ENCODE measurements around the gene LHFPL5. TPM values are rescaled to one million over a fixed set of nuclear protein-coding genes. Genes with fewer than 3 reads are reported as not detected.

LHFPL5 gene
- not detected for total RNA-seq
- long read RNA-seq, result 0 reads

- DNase-seq (ENCODE audit: missing footprints) (no peak), ATAC-seq (peak; percentile 76)
- intact Hi-C loops (cut with DNase I), result no loop called here
Measured at GRCh38 chr6:35804996-35805736, at the start of gene LHFPL5. TSS of gene LHFPL5 (plus strand) at chr6:35805352. CDS start at chr6:35805671, 319 bp downstream.

GRCh38 chr6:35757456-35758123 lies 47.6 kb upstream of the LHFPL5 start:
- ATAC-seq, result no peak
- intact Hi-C loops (cut with DNase I), result no loop called here

GRCh38 chr6:35759426-35759825 lies 45.7 kb upstream of the LHFPL5 start:
- intact Hi-C loops (cut with DNase I), result no loop called here

More at GRCh38 chr6:35757456-35758123, 47.6 kb upstream of the LHFPL5 start:
- DNase-seq (ENCODE audit: missing footprints), result no peak

GRCh38 chr6:35765739-35766138 lies 39.4 kb upstream of the LHFPL5 start:
- DNase-seq (ENCODE audit: missing footprints), result no peak
- ATAC-seq, result no peak
- intact Hi-C loops (cut with DNase I), result no loop called here

More at GRCh38 chr6:35759426-35759825, 45.7 kb upstream of the LHFPL5 start:
- ATAC-seq (no peak), DNase-seq (ENCODE audit: missing footprints) (no peak)

- DNase-seq (ENCODE audit: missing footprints), result no peak
- ATAC-seq, result no peak
- intact Hi-C loops (cut with DNase I), result no loop called here
Measured at GRCh38 chr6:35769211-35769610, 35.9 kb upstream of the LHFPL5 start.

- intact Hi-C loops (cut with DNase I), result no loop called here
- DNase-seq (ENCODE audit: missing footprints), result no peak
- no peak for ATAC-seq
Measured at GRCh38 chr6:35771343-35771627, 33.9 kb upstream of the LHFPL5 start.

GRCh38 chr6:35774116-35774794 lies 30.9 kb upstream of the LHFPL5 start:
- intact Hi-C loops (cut with DNase I), result no loop called here
- DNase-seq (ENCODE audit: missing footprints) (no peak), ATAC-seq (no peak)

- ATAC-seq, result no peak
- intact Hi-C loops (cut with DNase I), result no loop called here
Measured at GRCh38 chr6:35775031-35775430, 30.1 kb upstream of the LHFPL5 start.

GRCh38 chr6:35776364-35777215 lies 28.6 kb upstream of the LHFPL5 start, which contains the start of gene CLPSL2:
TSS of gene CLPSL2 (plus strand) at chr6:35776598. CDS start at chr6:35776619, 21 bp downstream.
- intact Hi-C loops (cut with DNase I), result no loop called here
- ATAC-seq (no peak), DNase-seq (ENCODE audit: missing footprints) (no peak)

More at GRCh38 chr6:35775031-35775430, 30.1 kb upstream of the LHFPL5 start:
- no peak for DNase-seq (ENCODE audit: missing footprints)

- DNase-seq (ENCODE audit: missing footprints) (no peak), ATAC-seq (no peak)
- intact Hi-C loops (cut with DNase I), result no loop called here
Measured at GRCh38 chr6:35777356-35778102, 27.6 kb upstream of the LHFPL5 start.

- intact Hi-C loops (cut with DNase I), result no loop called here
- peak; percentile 52 for ATAC-seq
- DNase-seq (ENCODE audit: missing footprints), result no peak
Measured at GRCh38 chr6:35778437-35778836, 26.7 kb upstream of the LHFPL5 start.

GRCh38 chr6:35780719-35781118 lies 24.4 kb upstream of the LHFPL5 start, which contains the start of gene CLPSL1:
TSS of gene CLPSL1 (plus strand) at chr6:35781019. CDS start at chr6:35781111, 92 bp downstream.
- ATAC-seq, result no peak
- intact Hi-C loops (cut with DNase I), result no loop called here
- no peak for DNase-seq (ENCODE audit: missing footprints)

- ATAC-seq, result no peak
- no peak for DNase-seq (ENCODE audit: missing footprints)
- intact Hi-C loops (cut with DNase I), result no loop called here
Measured at GRCh38 chr6:35781290-35781689, 23.9 kb upstream of the LHFPL5 start.

GRCh38 chr6:35782424-35782823 lies 22.7 kb upstream of the LHFPL5 start:
- ATAC-seq (no peak), DNase-seq (ENCODE audit: missing footprints) (no peak)
- intact Hi-C loops (cut with DNase I), result no loop called here

- intact Hi-C loops (cut with DNase I), result no loop called here
- DNase-seq (ENCODE audit: missing footprints) (no peak), ATAC-seq (no peak)
Measured at GRCh38 chr6:35784200-35784599, 21.0 kb upstream of the LHFPL5 start.

GRCh38 chr6:35786272-35786671 lies 18.9 kb upstream of the LHFPL5 start:
- ATAC-seq (no peak), DNase-seq (ENCODE audit: missing footprints) (no peak)
- intact Hi-C loops (cut with DNase I), result no loop called here

GRCh38 chr6:35786810-35787209 lies 18.3 kb upstream of the LHFPL5 start:
- no peak for DNase-seq (ENCODE audit: missing footprints)
- intact Hi-C loops (cut with DNase I), result no loop called here
- no peak for ATAC-seq

Data from Right ventricle myocardium inferior (tissue), 1 donor.